GM12864 (cell line): ENCODE measurements around the gene SEC14L3.

Experiments used
- DNase-seq: peaks from one replicate; pipeline ENCODE4 v3.0.0-alpha.2; 2011; ENCODE audit warnings: low read depth
- H3K4me3 ChIP-seq: 2 replicates; pipeline ENCODE4 v1.5.1; 2011; ENCODE audit warnings: mild to moderate bottlenecking, low read depth, low read length, control low read depth
- TF ChIP-seq, protein P1 (sequence below): IDR thresholded peaks from 2 replicates; pipeline ENCODE4 v1.5.1; 2011; ENCODE audit warnings: low read depth, mild to moderate bottlenecking, moderate library complexity, low read length, control low read depth, inconsistent platforms; ENCODE audit errors: missing control alignments

The SEC14L3 gene

GRCh38 chr22:30511109-30511508 is 39.3 kb upstream of the SEC14L3 start:
- TF ChIP-seq, protein P1, sequence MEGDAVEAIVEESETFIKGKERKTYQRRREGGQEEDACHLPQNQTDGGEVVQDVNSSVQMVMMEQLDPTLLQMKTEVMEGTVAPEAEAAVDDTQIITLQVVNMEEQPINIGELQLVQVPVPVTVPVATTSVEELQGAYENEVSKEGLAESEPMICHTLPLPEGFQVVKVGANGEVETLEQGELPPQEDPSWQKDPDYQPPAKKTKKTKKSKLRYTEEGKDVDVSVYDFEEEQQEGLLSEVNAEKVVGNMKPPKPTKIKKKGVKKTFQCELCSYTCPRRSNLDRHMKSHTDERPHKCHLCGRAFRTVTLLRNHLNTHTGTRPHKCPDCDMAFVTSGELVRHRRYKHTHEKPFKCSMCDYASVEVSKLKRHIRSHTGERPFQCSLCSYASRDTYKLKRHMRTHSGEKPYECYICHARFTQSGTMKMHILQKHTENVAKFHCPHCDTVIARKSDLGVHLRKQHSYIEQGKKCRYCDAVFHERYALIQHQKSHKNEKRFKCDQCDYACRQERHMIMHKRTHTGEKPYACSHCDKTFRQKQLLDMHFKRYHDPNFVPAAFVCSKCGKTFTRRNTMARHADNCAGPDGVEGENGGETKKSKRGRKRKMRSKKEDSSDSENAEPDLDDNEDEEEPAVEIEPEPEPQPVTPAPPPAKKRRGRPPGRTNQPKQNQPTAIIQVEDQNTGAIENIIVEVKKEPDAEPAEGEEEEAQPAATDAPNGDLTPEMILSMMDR: no peak

DNA sequence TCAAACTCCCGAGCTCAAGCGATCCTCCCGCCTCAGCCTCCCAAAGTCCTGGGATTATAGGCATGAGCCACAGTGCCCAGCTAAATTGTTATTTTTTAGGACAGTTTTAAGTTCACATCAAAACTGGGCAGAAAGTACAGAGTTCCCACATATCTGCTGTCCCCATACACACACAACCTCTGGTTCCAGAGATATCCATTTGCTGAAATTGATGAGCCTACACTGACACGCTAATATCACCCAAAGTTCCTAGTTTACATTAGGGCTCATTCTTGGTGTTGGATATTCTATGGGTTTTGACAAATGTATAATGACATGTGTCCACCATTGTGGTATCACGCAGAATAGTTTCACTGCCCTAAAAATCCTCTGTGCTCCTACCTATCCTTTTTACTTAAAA is 36.4 kb upstream of the SEC14L3 start:
- no peak for DNase-seq
- H3K4me3 ChIP-seq: no peak overlapping the region
- TF ChIP-seq, protein P1: no peak

More at GRCh38 chr22:30511109-30511508, 39.3 kb upstream of the SEC14L3 start:
- DNase-seq: no peak
- H3K4me3 ChIP-seq: no peak overlapping the region

- TF ChIP-seq, protein P1: no peak
- no peak for DNase-seq
- H3K4me3 ChIP-seq: no peak overlapping the region
Observed at GRCh38 chr22:30507670-30508069, 35.9 kb upstream of the SEC14L3 start.

- H3K4me3 ChIP-seq: no peak overlapping the region
- DNase-seq: no peak
- TF ChIP-seq, protein P1: no peak
Observed at GRCh38 chr22:30506507-30506968, 34.7 kb upstream of the SEC14L3 start.

GRCh38 chr22:30503551-30503950 is 31.7 kb upstream of the SEC14L3 start:
- no peak for DNase-seq
- TF ChIP-seq, protein P1: no peak
- no peak overlapping the region for H3K4me3 ChIP-seq

- no peak for DNase-seq
- H3K4me3 ChIP-seq: no peak overlapping the region
- TF ChIP-seq, protein P1: no peak
Observed at GRCh38 chr22:30502911-30503310, 31.1 kb upstream of the SEC14L3 start.

GRCh38 chr22:30502153-30502552 is 30.3 kb upstream of the SEC14L3 start:
- TF ChIP-seq, protein P1: no peak
- no peak for DNase-seq

More at GRCh38 chr22:30502153-30502552, 30.3 kb upstream of the SEC14L3 start:
- H3K4me3 ChIP-seq: no peak overlapping the region
